ENCODE results near the gene SEMA3B. TPM values are rescaled to one million over a fixed set of nuclear protein-coding genes. Genes with fewer than 3 reads are reported as not detected.

SEMA3B gene
- total RNA-seq, 4 donors from 2014 or later, result 2.9 to 5.2 (median 4.1) TPM

DNA sequence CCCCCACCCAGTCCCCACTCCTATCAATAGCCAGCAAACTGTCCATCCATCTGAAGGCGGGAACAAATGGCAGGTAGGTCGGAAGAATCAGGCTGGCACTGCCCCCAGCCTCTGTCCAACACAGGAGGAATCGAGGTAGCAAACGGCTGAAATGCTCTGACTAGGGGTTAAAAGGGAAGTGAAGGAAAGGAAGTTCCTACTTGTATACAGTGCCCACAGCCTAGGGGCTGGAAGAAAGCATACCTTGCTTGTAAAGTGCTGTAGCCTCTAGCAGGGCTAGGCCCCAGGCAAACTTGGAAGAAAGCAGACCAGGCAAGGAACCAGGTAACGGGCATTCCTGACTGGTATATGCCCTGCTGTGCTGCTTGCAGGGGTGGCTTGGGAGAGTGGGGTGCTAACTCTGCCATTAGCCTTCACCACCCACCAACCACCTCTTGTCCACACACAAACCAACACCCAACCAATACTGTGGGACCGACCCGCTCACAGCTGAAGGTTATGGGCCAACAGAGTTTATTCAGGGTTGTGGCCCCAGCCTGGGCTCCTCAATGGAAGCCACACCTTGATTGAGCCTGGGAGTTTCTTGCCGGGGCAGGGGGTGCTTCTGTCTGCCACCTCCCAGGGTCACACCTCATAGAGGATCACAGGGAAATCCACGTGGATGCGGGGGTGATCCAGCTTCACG lies 56.7 kb downstream of the SEMA3B start:
- Histone ChIP-seq H3K4me1 (peaks cover 62% of the 10 kb centered on the region), H3K27ac (no peak overlapping the region), H3K27me3 (no peaks in the 10 kb centered on the region), H3K36me3 (peaks cover 27% of the 10 kb centered on the region), H3K9me3 (no peaks in the 10 kb centered on the region), H3K4me3 (no peak overlapping the region)
- DNase-seq (ENCODE audit: low spot score in 2 of 2), result no peak
- WGBS, result 84% methylated on average over 11 of the region's 11 CpGs
- TF ChIP-seq POLR2AphosphoS5 (IDR thresholded peaks at IDR 0.05), result no peak
- TF ChIP-seq, protein P1, sequence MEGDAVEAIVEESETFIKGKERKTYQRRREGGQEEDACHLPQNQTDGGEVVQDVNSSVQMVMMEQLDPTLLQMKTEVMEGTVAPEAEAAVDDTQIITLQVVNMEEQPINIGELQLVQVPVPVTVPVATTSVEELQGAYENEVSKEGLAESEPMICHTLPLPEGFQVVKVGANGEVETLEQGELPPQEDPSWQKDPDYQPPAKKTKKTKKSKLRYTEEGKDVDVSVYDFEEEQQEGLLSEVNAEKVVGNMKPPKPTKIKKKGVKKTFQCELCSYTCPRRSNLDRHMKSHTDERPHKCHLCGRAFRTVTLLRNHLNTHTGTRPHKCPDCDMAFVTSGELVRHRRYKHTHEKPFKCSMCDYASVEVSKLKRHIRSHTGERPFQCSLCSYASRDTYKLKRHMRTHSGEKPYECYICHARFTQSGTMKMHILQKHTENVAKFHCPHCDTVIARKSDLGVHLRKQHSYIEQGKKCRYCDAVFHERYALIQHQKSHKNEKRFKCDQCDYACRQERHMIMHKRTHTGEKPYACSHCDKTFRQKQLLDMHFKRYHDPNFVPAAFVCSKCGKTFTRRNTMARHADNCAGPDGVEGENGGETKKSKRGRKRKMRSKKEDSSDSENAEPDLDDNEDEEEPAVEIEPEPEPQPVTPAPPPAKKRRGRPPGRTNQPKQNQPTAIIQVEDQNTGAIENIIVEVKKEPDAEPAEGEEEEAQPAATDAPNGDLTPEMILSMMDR (IDR thresholded peaks at IDR 0.05), result no peak
- TF ChIP-seq EP300 (IDR thresholded peaks at IDR 0.05), result no peak
- no peak for TF ChIP-seq POLR2A (IDR thresholded peaks at IDR 0.05)

- Histone ChIP-seq H3K4me3 (no peak overlapping the region), H3K4me1 (peaks cover 61% of the 10 kb centered on the region), H3K36me3 (peaks cover 33% of the 10 kb centered on the region), H3K9me3 (no peaks in the 10 kb centered on the region), H3K27me3 (no peaks in the 10 kb centered on the region), H3K27ac (no peak overlapping the region)
- WGBS, result 98% methylated on average over 8 of the region's 8 CpGs
- TF ChIP-seq POLR2A (IDR thresholded peaks at IDR 0.05) (no peak), EP300 (IDR thresholded peaks at IDR 0.05) (no peak), POLR2AphosphoS5 (IDR thresholded peaks at IDR 0.05) (no peak)
- TF ChIP-seq, protein P1 (IDR thresholded peaks at IDR 0.05), result no peak
- no peak for DNase-seq (ENCODE audit: low spot score in 2 of 2)
Measured at GRCh38 chr3:50326182-50326541, 57.2 kb downstream of the SEMA3B start.

DNA sequence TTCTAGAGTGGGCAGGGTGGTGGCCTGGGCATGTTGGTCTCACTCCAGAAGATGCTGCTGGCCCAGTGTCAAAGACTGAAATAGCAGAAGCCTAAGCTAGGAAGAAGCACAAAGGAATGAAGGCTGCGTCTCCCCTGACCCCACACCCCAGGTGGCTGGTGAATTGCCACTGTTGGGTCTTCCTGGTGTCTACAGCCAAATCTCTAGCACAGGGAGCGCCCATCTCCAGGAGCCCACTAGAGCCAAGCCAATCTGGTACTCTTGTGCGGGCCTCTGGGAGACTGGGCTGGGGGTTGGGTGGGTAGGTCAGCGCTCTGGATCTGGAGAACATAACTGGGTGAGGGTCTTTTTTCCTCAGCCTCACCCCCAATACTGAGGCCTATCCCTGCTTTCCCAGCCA lies 58.2 kb downstream of the SEMA3B start:
- 20% methylated on average over 1 of the region's 4 CpGs for WGBS
- peak overlapping the region; percentile 79 for H3K4me3 ChIP-seq
- H3K36me3 ChIP-seq, result peaks cover 42% of the 10 kb centered on the region
- H3K27me3 ChIP-seq, result no peaks in the 10 kb centered on the region
- TF ChIP-seq, protein P1 (IDR thresholded peaks at IDR 0.05), result no peak
- TF ChIP-seq EP300 (IDR thresholded peaks at IDR 0.05), result no peak
- TF ChIP-seq POLR2AphosphoS5 (IDR thresholded peaks at IDR 0.05), result no peak
- no peak for TF ChIP-seq POLR2A (IDR thresholded peaks at IDR 0.05)
- peak overlapping the region; percentile 76 for H3K27ac ChIP-seq
- no peaks in the 10 kb centered on the region for H3K9me3 ChIP-seq
- no peak for DNase-seq (ENCODE audit: low spot score in 2 of 2)
- H3K4me1 ChIP-seq, result peaks cover 57% of the 10 kb centered on the region

Other genes starting within 250 kb of the SEMA3B start
- gene RBM5, start 180.2 kb upstream of the SEMA3B start, total RNA-seq, result 100 to 1,000 TPM; 129 to 681 (median 208) TPM
- 100 to 1,000 TPM; 123 to 188 (median 130) TPM for gene SEMA3F, start 113.8 kb upstream of the SEMA3B start, total RNA-seq
- gene GNAT1, start 77.5 kb upstream of the SEMA3B start, total RNA-seq, result under 1 TPM in 1 of 4 donors, not detected in 3; 0.64 TPM
- 1 to 10 TPM in 2 of 4 donors, under 1 TPM in 2; 0.25 to 2.2 (median 1.00) TPM for gene SLC38A3, start 63.9 kb upstream of the SEMA3B start, total RNA-seq
- 10 to 100 TPM; 70.9 to 91.3 (median 76.7) TPM for gene GNAI2, start 32.9 kb upstream of the SEMA3B start, total RNA-seq
- under 1 TPM in 1 of 4 donors, not detected in 3; 0.30 TPM for gene LSMEM2, start 9.9 kb downstream of the SEMA3B start, total RNA-seq
- gene IFRD2, start 23.3 kb downstream of the SEMA3B start, total RNA-seq, result 10 to 100 TPM; 56.3 to 84.9 (median 75.2) TPM
- 1 to 10 TPM; 2.5 to 7.8 (median 6.1) TPM for gene HYAL3, start 30.3 kb downstream of the SEMA3B start, total RNA-seq
- 10 to 100 TPM; 19.5 to 23.4 (median 20.3) TPM for gene NAA80, start 30.3 kb downstream of the SEMA3B start, total RNA-seq
- 10 to 100 TPM; 19.5 to 31.0 (median 27.4) TPM for gene HYAL1, start 34.4 kb downstream of the SEMA3B start, total RNA-seq
- 10 to 100 TPM; 47.7 to 87.0 (median 80.3) TPM for gene HYAL2, start 53.6 kb downstream of the SEMA3B start, total RNA-seq
- 10 to 100 TPM; 12.8 to 21.7 (median 17.4) TPM for gene TUSC2, start 59.1 kb downstream of the SEMA3B start, total RNA-seq
- gene RASSF1, start 71.7 kb downstream of the SEMA3B start, total RNA-seq, result 10 to 100 TPM; 33.9 to 63.3 (median 39.7) TPM
- gene ZMYND10, start 76.6 kb downstream of the SEMA3B start, total RNA-seq, result 1 to 10 TPM in 3 of 4 donors, not detected in 1; 1.6 to 4.7 (median 1.9) TPM
- 10 to 100 TPM; 16.5 to 35.6 (median 26.0) TPM for gene NPRL2, start 81.6 kb downstream of the SEMA3B start, total RNA-seq
- gene CYB561D2, start 81.7 kb downstream of the SEMA3B start, total RNA-seq, result 10 to 100 TPM; 12.8 to 29.8 (median 17.9) TPM
- gene TMEM115, start 90.4 kb downstream of the SEMA3B start, total RNA-seq, result 10 to 100 TPM; 60.7 to 85.3 (median 70.2) TPM
- gene CACNA2D2, start 234.5 kb downstream of the SEMA3B start, total RNA-seq, result 1 to 10 TPM; 1.4 to 5.6 (median 1.7) TPM